GM19023 (cell line): ENCODE measurements around the gene OR4C12.
"Not testable (repeated sequence)": the region's sequence is repeated elsewhere in the genome, so short reads cannot be mapped to it uniquely, and the experiment has no call there.

Experiments used
- ATAC-seq: cut with Tn5 transposase; IDR thresholded peaks from one replicate; pipeline ENCODE4 v1.9.1; 2021; ENCODE audit warnings: mild to moderate bottlenecking, moderate library complexity; ENCODE audit not compliant: unreplicated experiment

The OR4C12 gene

DNA sequence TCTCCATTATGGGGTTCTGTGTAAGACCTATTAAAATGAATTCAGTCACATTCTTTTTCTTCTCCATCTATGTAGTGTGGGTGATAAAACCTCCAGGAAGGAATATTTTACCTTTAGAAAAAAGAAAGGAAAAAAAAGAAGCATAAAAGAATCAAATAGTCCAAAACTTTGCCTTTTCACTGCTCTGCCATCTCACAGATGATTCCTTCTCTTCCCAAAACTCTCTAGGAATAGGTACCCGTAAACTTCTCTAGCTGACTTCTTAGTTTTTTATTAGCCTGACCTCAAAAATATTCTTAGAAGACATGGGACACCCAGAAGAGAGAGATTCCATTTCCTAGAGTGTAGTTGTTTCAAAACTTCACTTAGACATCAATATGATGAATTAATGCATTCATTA lies at the start of gene OR4C12:
Gene OR4C12 (minus strand): TSS at position 101 of the 400 bp plus-strand sequence. CDS start 34 bp downstream, at position 67.
- not testable (repeated sequence) for ATAC-seq

DNA sequence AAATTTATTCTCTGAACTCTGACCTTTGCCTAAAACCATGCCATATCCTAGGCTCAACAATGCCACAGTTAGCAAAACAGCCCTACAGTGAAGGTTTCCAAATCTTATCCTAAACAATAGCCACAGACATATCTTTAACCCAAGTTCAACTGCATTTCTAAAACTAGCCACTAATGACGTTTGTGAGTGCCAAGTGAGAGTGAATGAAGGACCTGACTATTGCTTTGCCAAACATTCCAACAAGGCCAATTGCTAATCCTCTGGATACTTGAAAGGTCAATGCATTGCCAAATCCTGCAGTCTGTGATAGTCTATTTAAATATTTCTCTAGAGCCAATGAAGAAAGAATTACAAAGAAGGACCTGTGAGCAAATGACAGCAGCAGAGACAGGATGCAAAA lies 47.9 kb upstream of the OR4C12 start:
- ATAC-seq, result no peak

DNA sequence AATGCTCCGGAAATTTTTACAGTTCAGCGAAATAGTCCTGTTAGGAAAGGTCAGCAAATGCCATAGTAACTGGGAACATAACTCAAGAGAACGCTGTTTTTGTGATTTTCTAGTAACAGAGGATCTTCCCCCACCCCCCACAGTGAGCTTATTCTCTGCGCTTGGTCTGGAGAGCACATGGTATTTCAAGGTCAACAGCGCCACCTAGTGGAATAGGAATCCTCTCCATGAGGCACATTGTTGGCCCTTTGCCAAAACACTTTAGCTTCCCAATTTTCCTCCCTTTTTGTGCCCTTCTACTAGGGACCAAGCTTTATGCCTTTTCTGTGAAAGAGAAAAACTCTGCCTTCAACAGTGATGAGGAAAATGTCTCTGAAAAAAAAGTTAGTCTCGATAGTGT lies 13.2 kb upstream of the OR4C12 start:
- ATAC-seq, result no peak

DNA sequence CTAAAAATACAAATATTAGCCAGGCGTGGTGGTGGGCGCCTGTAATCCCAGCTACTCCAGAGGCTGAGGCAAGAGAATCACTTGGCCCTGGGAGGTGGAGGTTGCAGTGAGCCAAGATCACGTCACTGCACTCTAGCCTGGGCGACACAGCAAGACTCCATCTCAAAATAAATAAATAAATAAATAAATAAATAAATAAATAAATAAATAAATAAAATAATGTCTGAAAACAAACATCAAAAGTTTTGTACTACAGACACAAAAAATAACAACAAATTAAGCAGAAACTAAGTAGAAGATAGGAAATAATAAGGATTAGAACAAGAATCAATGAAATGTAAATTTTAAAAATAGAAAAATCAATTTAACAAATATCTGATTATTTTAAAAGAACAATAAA lies 8.9 kb downstream of the OR4C12 start:
- ATAC-seq, result not testable (repeated sequence)

DNA sequence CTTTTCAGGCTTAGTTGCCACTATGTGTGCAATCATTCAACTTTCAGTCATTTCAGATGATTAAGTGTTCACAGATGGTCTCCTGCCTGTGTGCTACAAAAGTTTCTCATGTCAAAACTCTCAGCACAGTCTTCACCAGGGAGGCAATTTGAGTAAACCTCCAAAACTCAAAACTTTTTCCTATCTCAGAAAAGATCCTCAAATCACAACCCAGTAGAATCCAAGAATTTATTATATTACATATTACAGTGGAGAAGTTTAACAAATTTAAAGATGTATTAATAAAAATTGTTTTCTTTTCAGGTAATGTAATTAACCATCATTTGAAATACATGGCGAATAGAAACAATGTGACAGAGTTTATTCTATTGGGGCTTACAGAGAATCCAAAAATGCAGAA lies 30.2 kb downstream of the OR4C12 start, which contains the start of gene OR4C13:
Gene OR4C13 (plus strand): TSS at position 301 of the 400 bp plus-strand sequence. CDS start 32 bp downstream, at position 333.
- no peak for ATAC-seq

DNA sequence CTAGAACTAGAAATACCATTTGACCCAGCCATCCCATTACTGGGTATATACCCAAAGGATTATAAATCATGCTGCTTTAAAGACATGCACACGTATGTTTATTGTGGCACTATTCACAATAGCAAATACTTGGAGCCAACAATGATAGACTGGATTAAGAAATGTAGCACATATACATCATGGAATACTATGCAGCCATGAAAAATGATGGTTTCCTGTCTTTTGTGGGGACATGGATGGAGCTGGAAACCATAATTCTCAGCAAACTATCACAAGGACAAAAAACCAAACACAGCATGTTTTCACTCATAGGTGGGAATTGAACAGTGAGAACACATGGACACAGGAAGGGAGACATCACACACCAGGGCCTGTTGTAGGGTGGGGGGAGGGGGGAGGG lies 33.6 kb downstream of the OR4C12 start:
- not testable (repeated sequence) for ATAC-seq
